SK-N-MC (cell line): ENCODE data around the gene BSN.

Source experiments
- EZH2 ChIP-seq: fragments of 200-600 bp; sonication (generic); IDR thresholded peaks from one replicate; pipeline ENCODE4 v1.6.1; 2017; ENCODE audit warnings: antibody characterized with exemption
- FOXP2 ChIP-seq: optimal IDR thresholded peaks from 2 replicates; pipeline ENCODE3; 2011; ENCODE audit warnings: mild to moderate bottlenecking, moderate library complexity; ENCODE audit not compliant: insufficient read depth; ENCODE audit errors: extremely low read length, control extremely low read depth
- POLR2AphosphoS5 ChIP-seq: IDR thresholded peaks from 2 replicates; pipeline ENCODE4 v1.6.1; 2012; ENCODE audit warnings: mild to moderate bottlenecking, low read depth, low read length, borderline replicate concordance

DNA sequence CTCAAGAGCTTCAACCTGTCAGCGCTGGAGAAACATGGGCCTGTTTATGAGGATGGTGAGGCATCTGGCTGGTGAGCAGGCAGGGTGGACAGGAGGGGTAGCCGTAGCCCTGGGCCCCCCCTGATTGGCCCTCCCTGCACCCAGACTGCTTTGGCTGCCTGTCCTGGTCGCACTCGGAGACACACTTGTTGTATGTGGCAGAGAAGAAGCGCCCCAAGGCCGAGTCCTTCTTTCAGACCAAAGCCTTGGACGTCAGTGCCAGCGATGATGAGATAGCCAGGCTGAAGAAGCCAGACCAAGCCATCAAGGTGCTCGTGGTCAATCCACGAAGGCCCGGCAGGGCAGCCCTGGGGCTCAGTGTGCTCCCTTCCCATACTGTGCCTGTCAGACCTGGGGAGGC lies 121.6 kb downstream of the BSN start:
- TF ChIP-seq POLR2AphosphoS5 (no peak), EZH2 (no peak), FOXP2 (no peak)
